ENCODE measurements around the gene KYAT1. TPM values are rescaled to one million over a fixed set of nuclear protein-coding genes. Genes with fewer than 3 reads are reported as not detected.

The KYAT1 gene
- total and polyA plus RNA-seq, 4 donors, result 8.9 to 20.5 (median 13.3) TPM

DNA sequence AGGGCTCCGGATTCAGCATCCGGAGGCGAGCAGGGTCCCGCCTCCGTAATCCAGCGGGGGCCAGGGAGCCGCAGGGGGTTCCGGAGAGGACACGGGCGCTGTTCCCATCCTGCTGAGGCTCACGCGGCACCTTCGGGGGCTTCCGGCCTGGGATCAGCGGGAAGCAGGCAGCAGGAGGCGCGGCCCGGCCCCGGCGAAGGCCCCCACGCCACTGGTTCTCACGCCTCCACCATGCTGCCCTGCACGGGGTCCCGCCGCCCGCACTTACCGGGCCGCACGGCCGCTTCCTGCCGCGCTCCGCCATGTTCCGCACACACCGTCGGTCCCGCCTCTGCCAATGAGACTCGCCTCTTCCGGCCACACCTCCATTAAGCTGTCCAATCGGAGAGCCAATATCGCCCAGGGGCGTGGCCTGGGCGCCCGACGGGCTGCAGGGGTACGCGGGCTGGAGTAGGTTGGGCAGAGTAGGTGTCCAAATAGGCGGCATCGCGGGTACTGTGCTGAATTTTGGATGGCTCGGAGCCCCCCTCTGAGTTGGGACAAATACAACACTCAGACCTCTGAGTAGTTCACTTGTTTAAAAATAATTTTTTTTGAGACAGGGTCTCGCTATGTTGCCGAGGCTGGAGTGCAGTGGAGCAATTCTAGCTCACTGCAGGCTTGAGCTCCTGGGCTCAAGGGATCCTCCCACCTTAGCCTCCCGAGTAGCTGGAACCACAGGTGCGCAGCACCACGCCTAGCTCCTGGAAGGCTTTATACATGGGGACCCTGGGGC, 52.1 kb downstream of the KYAT1 start, which contains the start of gene SPOUT1:
Gene SPOUT1 (minus strand): TSS at position 318 of the 775 bp plus-strand sequence. CDS start 14 bp downstream, at position 304.
- Histone ChIP-seq H3K27ac (ENCODE audit: low read depth, low read length) (peak within 1 kb of the TSS; percentile 43), H3K4me1 (ENCODE audit: control insufficient read depth, insufficient read depth, low read length) (peaks cover 17% of the 10 kb centered on the region), H3K27me3 (ENCODE audit: control insufficient read depth, insufficient read depth, low read length) (no peaks in the 10 kb centered on the region), H3K9me3 (ENCODE audit: control insufficient read depth, insufficient read depth, low read length) (no peaks in the 10 kb centered on the region), H3K36me3 (ENCODE audit: control insufficient read depth, insufficient read depth, low read length) (peaks cover 50% of the 10 kb centered on the region), H3K4me3 (ENCODE audit: low read depth, low read length) (peak within 1 kb of the TSS; percentile 85)
- WGBS (ENCODE audit: insufficient coverage), result under 1% methylated on average over 51 of the region's 56 CpGs
- DNase-seq (ENCODE audit: low read depth in 4 of 6, low spot score in 6 of 6), result peak; percentile 76 to 98 (median 86)

DNA sequence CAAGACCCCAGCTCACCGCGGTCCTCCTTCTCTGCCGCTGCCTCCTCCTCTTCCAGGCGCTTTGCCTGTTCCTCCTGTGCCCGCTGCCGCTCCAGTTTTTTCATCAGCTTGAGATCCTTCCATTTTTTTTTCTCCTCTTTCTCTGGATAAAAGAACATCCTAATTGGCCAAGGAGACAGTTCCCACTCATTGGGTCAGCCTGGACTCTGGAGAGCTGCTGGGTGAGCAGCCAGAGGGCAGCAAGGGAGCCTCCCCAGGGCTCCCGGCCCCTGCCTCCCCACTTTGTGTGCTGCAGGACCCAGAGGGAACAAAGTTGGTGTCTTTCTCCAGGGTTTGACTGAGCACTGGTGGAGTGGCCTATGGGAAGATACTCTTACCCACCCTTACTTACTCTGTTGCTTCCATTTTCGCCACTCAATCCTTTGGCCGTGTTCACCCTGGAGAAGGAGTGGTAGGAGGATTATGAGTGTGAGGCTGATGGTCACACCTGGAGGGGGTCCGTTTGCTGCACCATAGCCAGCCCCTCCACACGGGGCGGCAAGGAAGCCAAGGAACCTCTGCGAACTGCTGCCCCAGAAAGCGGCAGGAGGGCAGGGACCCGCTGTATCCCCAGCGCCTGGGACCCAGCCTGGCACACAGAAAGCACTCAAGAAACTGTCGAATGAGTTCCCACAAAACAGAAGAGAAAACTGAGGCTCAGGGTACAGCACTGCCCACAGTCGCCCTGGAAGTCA, 52.9 kb downstream of the KYAT1 start:
- no peaks in the 10 kb centered on the region for H3K27me3 ChIP-seq (ENCODE audit: control insufficient read depth, insufficient read depth, low read length)
- DNase-seq (ENCODE audit: low read depth in 4 of 6, low spot score in 6 of 6), result no peak
- WGBS (ENCODE audit: insufficient coverage), result 34% methylated on average over 15 of the region's 18 CpGs
- peak overlapping the region; percentile 43 for H3K27ac ChIP-seq (ENCODE audit: low read depth, low read length)
- no peaks in the 10 kb centered on the region for H3K9me3 ChIP-seq (ENCODE audit: control insufficient read depth, insufficient read depth, low read length)
- peaks cover 52% of the 10 kb centered on the region for H3K36me3 ChIP-seq (ENCODE audit: control insufficient read depth, insufficient read depth, low read length)
- peak overlapping the region; percentile 85 for H3K4me3 ChIP-seq (ENCODE audit: low read depth, low read length)
- peaks cover 17% of the 10 kb centered on the region for H3K4me1 ChIP-seq (ENCODE audit: control insufficient read depth, insufficient read depth, low read length)

DNA sequence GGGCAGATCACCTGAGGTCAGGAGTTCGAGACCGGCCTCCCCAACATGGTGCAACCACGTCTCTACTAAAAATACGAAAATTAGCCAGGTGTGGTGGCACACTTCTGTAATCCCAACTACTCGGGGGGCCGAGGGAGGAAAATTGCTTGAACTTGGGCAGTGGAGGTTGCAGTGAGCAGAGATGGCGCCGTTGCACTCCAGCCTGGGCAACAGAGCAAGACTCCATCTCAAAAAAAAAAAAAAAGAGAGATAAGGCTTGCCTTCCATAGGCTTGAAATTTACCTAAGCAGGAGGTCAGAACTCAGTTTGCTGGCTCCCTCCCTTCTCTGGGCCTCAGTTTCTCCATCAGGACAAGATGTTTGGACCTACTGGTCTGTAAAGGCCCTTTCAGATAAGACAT, 53.5 kb downstream of the KYAT1 start:
- H3K36me3 ChIP-seq (ENCODE audit: control insufficient read depth, insufficient read depth, low read length), result peaks cover 52% of the 10 kb centered on the region
- WGBS (ENCODE audit: insufficient coverage), result 81% methylated on average over 3 of the region's 8 CpGs
- no peaks in the 10 kb centered on the region for H3K27me3 ChIP-seq (ENCODE audit: control insufficient read depth, insufficient read depth, low read length)
- no peaks in the 10 kb centered on the region for H3K9me3 ChIP-seq (ENCODE audit: control insufficient read depth, insufficient read depth, low read length)
- no peak for DNase-seq (ENCODE audit: low read depth in 4 of 6, low spot score in 6 of 6)
- H3K4me1 ChIP-seq (ENCODE audit: control insufficient read depth, insufficient read depth, low read length), result peaks cover 17% of the 10 kb centered on the region
- H3K4me3 ChIP-seq (ENCODE audit: low read depth, low read length), result no peak overlapping the region
- H3K27ac ChIP-seq (ENCODE audit: low read depth, low read length), result no peak overlapping the region

DNA sequence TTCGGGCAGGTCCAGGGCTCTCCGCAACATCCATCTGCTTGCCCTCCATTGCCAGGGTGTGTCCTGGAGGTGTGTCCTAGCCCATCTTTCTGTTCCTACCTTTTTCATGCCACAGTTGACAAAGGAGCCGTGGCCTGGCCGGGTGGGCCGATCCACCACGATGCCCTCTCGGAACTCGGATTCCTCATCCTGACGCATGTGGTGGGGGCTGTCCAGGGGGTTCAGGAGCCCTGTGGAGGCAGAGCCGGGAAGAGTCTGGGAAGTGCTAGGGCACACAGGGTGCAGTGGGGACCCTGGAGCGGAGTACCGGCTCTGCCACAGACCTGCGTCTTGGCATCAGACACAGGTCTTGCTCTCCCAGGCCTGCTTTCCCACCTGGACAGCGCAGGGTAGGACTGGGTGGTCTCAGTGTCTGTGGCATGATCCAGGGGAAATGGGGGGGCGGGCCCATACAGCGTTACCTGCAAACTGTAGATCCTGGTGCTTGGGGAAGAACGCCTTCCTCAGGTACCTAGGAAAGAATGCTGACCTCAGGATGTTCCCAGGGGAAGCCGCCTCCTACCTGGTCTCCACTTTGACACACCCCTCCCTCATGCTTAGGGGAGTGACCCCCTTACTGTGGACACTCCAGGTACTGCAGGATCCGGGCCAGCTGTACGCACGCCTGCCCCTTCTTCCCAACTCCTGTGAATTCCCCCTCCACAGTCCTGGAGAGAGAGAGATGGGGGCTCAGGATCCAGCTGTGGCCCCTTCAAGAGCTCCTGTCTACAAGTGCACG, 55.6 kb downstream of the KYAT1 start:
- Histone ChIP-seq H3K4me1 (ENCODE audit: control insufficient read depth, insufficient read depth, low read length) (peaks cover 18% of the 10 kb centered on the region), H3K9me3 (ENCODE audit: control insufficient read depth, insufficient read depth, low read length) (no peaks in the 10 kb centered on the region), H3K36me3 (ENCODE audit: control insufficient read depth, insufficient read depth, low read length) (peaks cover 64% of the 10 kb centered on the region), H3K4me3 (ENCODE audit: low read depth, low read length) (no peak overlapping the region), H3K27me3 (ENCODE audit: control insufficient read depth, insufficient read depth, low read length) (no peaks in the 10 kb centered on the region), H3K27ac (ENCODE audit: low read depth, low read length) (no peak overlapping the region)
- over 99% methylated on average over 15 of the region's 22 CpGs for WGBS (ENCODE audit: insufficient coverage)
- DNase-seq (ENCODE audit: low read depth in 4 of 6, low spot score in 6 of 6), result no peak

DNA sequence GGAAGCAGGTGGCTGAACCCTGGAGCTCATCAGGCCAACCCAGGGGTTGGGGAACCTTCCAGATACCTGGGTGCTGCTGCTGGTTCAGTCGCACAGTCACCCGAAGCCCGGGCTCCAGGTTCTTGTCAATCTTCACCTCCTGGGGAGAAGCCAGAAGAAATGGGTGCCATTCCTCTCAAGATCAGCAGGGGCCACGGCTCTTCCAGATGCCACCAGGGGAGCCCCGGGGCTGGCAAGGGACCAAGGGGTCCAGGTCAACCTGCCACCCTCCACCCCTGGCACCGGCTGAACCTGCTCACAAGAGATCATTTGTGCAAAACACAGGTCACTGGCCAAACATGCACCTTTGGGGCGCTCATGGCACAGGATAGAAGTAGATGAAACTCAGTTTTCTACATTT, 56.8 kb downstream of the KYAT1 start:
- H3K4me3 ChIP-seq (ENCODE audit: low read depth, low read length), result no peak overlapping the region
- H3K9me3 ChIP-seq (ENCODE audit: control insufficient read depth, insufficient read depth, low read length), result no peaks in the 10 kb centered on the region
- H3K36me3 ChIP-seq (ENCODE audit: control insufficient read depth, insufficient read depth, low read length), result peaks cover 76% of the 10 kb centered on the region
- no peak for DNase-seq (ENCODE audit: low read depth in 4 of 6, low spot score in 6 of 6)
- H3K4me1 ChIP-seq (ENCODE audit: control insufficient read depth, insufficient read depth, low read length), result peaks cover 26% of the 10 kb centered on the region
- no peaks in the 10 kb centered on the region for H3K27me3 ChIP-seq (ENCODE audit: control insufficient read depth, insufficient read depth, low read length)
- 92% methylated on average over 5 of the region's 7 CpGs for WGBS (ENCODE audit: insufficient coverage)
- no peak overlapping the region for H3K27ac ChIP-seq (ENCODE audit: low read depth, low read length)

DNA sequence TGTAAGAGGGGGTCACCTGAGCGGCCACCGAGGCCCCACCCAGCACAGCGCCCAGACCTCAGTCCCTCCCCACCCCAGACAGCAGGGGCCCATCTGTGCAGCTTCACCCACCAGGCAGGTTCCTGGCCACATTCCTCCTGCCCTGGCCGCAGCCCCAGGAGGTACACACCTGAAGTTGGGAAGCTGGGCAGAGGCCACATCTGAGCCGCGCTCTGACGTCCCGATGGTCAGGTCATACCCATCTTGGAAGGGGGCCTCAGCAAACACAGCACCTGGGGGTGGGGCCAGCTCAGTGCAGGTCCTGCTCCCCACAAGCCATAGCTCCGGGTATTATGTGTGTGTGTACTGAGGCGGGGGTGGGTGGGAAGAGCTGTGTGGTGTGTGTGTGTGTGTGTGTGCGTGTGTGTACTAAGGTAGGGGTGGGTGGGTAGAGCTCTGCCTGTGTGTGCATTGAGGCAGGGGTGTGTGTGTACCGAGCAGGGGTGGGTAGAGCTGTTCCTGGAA, 57.8 kb downstream of the KYAT1 start:
- Histone ChIP-seq H3K36me3 (ENCODE audit: control insufficient read depth, insufficient read depth, low read length) (peaks cover 78% of the 10 kb centered on the region), H3K4me3 (ENCODE audit: low read depth, low read length) (no peak overlapping the region), H3K27ac (ENCODE audit: low read depth, low read length) (no peak overlapping the region), H3K4me1 (ENCODE audit: control insufficient read depth, insufficient read depth, low read length) (peaks cover 28% of the 10 kb centered on the region), H3K27me3 (ENCODE audit: control insufficient read depth, insufficient read depth, low read length) (no peaks in the 10 kb centered on the region), H3K9me3 (ENCODE audit: control insufficient read depth, insufficient read depth, low read length) (no peaks in the 10 kb centered on the region)
- 84% methylated on average over 10 of the region's 12 CpGs for WGBS (ENCODE audit: insufficient coverage)
- DNase-seq (ENCODE audit: low read depth in 4 of 6, low spot score in 6 of 6), result no peak

DNA sequence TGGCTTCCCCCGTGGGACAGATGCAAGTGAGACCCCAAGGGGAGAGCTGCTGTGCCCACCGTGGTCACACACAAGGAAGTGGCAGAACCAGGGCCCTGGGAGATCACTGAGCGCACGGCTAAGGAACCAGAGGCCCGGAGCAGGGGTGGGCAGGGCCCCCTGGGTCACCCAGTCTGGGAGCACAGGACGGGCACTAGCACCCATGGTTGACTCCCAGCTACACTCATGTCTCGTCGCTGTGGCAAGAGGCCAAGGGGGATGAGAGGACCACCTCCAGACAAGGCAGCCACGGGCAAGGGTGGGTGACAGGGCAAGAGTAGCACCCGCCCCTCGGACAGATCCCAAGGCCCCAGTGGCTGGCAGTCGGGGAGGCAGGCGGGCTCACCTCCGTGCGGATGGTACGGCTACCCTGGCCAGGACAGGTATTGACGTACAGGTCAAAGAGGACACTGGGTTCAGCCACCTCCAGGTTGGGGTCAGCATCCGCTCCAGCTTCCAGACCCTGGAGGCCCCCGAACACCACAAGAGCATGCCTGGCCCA, 58.3 kb downstream of the KYAT1 start:
- no peak for DNase-seq (ENCODE audit: low read depth in 4 of 6, low spot score in 6 of 6)
- WGBS (ENCODE audit: insufficient coverage), result 89% methylated on average over 19 of the region's 19 CpGs
- H3K27me3 ChIP-seq (ENCODE audit: control insufficient read depth, insufficient read depth, low read length), result no peaks in the 10 kb centered on the region
- peaks cover 22% of the 10 kb centered on the region for H3K4me1 ChIP-seq (ENCODE audit: control insufficient read depth, insufficient read depth, low read length)
- H3K4me3 ChIP-seq (ENCODE audit: low read depth, low read length), result no peak overlapping the region
- peaks cover 78% of the 10 kb centered on the region for H3K36me3 ChIP-seq (ENCODE audit: control insufficient read depth, insufficient read depth, low read length)
- no peak overlapping the region for H3K27ac ChIP-seq (ENCODE audit: low read depth, low read length)
- no peaks in the 10 kb centered on the region for H3K9me3 ChIP-seq (ENCODE audit: control insufficient read depth, insufficient read depth, low read length)

DNA sequence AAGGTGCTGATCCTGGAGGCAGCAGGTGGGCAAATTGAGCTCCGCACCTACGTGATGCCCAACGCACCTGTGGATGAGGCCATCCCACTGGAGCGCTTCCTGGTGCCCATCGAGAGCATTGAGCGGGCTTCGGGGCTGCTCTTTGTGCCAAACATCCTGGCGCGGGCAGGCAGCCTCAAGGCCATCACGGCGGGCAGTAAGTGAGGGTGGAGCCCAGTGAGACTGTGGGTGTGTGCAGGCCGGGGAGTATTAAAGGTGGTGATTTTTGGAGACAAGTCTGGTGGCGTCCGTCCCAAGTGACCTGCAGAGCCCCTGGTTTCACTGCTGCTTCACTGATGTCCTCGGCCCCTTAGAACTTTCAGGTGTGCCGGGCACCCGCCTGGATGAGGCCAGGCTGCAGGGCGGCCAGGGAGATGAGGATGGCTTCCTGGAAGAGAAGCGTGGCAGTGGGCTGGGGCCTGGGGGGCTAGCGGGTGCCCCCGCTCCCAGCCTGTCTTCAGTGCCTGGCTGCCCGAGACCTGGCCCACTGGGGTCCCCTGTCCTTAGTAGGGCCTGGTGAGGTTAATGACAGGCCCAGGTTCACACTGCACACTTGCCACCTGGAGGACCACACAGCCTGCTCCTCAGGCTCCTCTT, 59.2 kb downstream of the KYAT1 start:
- H3K27me3 ChIP-seq (ENCODE audit: control insufficient read depth, insufficient read depth, low read length), result no peaks in the 10 kb centered on the region
- H3K4me1 ChIP-seq (ENCODE audit: control insufficient read depth, insufficient read depth, low read length), result peaks cover 26% of the 10 kb centered on the region
- WGBS (ENCODE audit: insufficient coverage), result 94% methylated on average over 20 of the region's 22 CpGs
- no peak for DNase-seq (ENCODE audit: low read depth in 4 of 6, low spot score in 6 of 6)
- H3K9me3 ChIP-seq (ENCODE audit: control insufficient read depth, insufficient read depth, low read length), result no peaks in the 10 kb centered on the region
- no peak overlapping the region for H3K4me3 ChIP-seq (ENCODE audit: low read depth, low read length)
- H3K27ac ChIP-seq (ENCODE audit: low read depth, low read length), result no peak overlapping the region
- peaks cover 76% of the 10 kb centered on the region for H3K36me3 ChIP-seq (ENCODE audit: control insufficient read depth, insufficient read depth, low read length)

All from spinal cord (tissue), 10 donors.